Measurements from ENCODE around the gene GSTA2.
"Not testable (repeated sequence)": the region's sequence is repeated elsewhere in the genome, so short reads cannot be mapped to it uniquely, and the experiment has no call there.

GSTA2 gene

GRCh38 chr6:52725535-52726192, 37.6 kb downstream of the GSTA2 start:
- DNase-seq (ENCODE audit: low read depth in 2 of 2) = no peak

- DNase-seq (ENCODE audit: low read depth in 2 of 2) = no peak
These were observed 38.1 kb downstream of the GSTA2 start for GRCh38 chr6:52725143-52725534.

DNA sequence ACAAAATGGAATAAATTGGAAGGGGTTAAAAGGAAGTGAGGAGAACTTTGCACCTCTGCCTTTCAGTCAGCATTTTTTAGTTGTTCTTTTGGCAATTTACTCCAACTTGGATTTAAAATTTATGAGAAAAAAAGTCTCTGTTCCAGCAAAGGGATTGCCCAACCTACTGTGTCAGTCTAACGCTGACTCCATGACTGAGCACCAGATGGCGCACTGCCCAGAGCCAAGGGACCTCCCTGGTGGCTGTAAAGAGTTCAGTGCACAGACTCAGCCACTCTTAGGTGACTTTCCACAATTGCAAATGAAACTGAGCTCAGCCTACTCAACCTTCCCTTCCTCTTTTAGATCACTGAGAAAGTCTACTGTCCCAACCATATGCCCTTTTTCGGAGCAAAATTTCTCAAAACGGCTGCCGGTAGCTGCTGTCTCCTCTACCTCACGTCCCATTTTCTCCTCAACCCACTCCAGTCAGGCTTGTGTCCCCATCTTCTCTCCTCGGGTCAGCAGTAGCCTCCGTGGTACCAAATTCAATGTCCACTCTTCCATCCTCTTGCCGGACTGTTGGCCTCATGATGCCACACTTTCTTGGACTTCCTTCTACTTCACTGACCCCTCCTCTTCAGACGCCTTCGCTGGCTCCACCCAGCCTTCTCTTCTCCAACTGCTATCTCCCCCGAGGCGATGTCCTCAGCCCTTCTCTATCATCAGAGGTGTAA, 38.7 kb downstream of the GSTA2 start:
- peak; percentile 23 to 39 for DNase-seq (ENCODE audit: low read depth in 2 of 2)

DNA sequence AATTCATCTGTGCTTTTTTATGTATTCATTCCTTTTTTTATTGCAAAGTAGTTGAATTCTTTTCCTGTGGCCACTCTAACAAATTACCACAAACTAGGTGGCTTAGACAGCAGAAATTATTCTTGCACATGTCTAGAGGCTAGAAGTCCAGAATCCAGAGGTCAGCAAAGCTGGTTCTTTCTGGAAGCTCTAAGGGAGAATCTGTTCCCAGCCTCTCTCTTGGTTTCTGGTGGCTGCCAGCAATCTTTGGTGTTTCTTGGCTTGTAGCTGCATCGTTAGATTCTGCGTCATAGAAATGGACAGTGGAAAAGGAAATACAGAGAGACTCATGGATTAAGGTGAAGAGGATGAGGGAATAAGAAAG, 39.3 kb downstream of the GSTA2 start:
- DNase-seq (ENCODE audit: low read depth in 2 of 2) = no peak

DNA sequence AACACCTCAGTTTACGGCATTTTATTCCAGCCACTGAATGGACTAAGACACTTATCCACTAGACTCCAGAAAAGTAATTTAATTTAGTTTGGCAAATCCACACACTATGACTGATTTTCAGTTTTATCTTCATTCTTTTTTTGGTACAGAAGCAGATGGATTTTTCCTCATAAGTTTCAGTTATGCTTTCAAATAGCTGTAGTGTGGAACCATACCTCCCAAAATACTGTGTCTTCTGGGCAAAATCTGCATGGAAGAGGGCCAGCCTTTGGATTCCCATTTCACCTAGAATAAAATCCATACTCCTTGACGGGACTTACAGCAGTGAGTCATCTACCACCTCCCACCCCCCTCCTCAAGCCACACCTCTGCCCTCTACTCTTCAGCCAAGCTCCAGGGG, 43.0 kb downstream of the GSTA2 start:
- no peak for DNase-seq (ENCODE audit: low read depth in 2 of 2)

DNA sequence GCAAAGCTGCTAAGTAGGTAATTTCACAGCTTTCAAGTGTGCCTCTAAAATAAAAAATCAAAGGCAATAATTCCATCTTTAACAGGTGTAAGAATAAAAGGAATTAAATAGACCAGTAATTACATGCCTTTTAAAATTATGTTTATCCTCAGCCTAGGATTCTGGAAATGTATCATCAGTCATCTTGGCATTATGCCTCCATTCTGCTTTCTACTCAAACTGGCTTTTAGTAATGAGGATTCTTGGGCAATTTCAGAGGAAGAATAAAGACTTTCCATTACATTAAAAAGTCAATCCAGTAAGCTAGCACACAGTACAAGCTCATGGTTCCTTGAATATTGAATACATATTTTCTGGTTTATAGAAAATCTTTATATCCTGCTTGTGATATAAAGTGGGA, 44.7 kb downstream of the GSTA2 start:
- no peak for DNase-seq (ENCODE audit: low read depth in 2 of 2)

DNA sequence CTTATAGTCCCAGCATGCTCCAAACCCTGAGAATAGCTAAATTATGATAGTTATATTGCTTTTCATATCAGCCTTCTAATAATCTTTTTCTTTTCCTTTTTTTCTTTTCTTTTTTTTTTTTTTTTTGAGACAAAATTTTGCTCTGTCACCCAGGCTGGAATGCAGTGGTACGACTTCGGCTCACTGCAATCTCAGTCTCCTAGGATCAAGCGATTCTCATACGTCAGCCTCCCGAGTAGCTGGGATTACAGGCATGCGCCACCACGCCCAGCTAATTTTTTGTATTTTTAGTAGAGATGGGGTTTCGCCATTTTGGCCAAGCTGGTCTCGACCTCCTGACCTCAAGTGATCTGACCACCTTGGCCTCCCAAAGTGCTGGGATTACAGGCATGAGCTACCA, 48.5 kb downstream of the GSTA2 start:
- DNase-seq (ENCODE audit: low read depth in 2 of 2) = not testable (repeated sequence)

DNA sequence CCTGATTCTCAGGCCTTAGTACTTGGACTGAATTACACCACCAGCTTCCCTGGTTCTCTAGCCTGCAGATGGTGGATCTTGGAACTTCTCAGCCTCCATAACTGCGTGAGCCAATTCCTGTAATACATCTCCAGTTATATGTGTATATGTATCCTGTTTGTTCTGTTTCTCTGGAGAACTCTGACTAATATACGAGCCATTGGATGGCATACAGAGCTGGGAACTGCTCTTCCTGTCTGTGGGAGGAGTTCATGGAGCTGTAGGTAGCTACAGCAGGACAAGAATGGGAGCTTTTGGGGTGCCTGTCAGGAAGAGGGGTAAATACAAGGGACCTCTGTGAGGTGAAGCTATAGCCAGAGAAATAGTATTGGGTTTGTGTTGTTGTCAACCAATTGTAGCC, 51.1 kb downstream of the GSTA2 start:
- no peak for DNase-seq (ENCODE audit: low read depth in 2 of 2)

DNA sequence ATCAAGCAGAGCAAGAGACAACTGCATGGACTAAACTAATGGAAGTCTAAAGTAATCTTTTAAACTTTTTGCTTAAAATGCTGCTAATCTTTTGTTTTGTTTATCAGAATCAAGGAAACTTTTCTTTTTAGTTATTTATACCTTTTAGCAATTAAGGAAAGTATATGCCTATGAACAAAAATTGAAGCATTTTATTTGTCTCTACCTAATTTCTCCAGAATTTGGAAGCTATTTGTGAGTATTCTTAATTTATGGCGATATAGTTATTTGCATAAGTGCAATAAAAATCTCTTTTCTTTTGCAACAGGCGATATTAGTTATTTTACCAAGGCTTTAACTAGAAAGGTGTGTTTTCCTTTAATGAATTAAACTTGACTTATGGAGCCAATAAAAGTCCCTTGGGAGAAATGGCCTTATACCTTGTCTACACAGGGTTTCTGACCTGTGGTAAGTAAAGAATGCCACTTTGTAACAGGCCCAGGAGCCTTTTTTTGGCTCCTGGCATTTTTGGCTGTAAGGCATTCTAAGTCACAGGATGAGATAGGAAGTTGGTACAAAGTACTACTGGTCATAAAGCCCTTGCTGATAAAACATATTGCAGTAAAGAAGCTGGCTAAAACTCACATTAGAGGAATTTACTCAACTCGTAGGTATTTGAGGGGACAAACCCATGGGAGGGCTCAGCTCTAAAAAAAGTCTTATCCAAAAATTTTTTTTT, 55.2 kb downstream of the GSTA2 start:
- DNase-seq (ENCODE audit: low read depth in 2 of 2) = no peak

GRCh38 chr6:52706001-52706400, 57.3 kb downstream of the GSTA2 start:
- no peak for DNase-seq (ENCODE audit: low read depth in 2 of 2)

DNA sequence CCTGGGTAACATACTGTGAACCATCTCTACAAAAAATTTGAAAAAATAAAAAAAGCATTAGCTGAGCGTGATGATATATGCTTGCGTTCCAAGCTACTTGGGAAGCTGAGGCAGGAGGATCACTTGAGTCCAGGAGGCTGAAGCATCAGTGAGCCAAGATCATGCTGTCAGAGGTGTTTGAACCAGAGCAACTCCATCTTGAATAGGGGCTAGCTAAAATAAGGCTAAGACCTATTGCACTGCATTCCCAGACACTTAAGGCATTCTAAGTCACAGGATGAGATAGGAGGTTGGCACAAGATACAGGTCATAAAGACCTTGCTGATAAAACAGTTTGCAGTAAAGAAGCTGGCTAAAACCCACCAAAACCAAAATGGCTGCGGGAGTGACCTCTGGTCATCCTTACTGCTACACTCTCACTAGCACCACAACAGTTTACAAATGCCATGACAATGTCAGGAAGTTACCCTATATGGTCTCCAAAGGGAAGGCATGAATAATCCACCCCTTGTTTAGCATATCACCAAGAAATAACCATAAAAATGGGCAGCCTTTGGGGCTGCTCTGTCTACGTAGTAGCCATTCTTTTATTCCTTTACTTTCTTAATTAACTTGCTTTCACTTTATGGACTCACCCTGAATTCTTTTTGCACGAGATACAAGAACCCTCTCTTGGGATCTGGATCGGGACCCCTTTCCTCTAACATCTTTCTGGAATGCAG, 58.3 kb downstream of the GSTA2 start:
- not testable (repeated sequence) for DNase-seq (ENCODE audit: low read depth in 2 of 2)

- DNase-seq (ENCODE audit: low read depth in 2 of 2) = no peak
These were observed 59.2 kb downstream of the GSTA2 start for GRCh38 chr6:52704060-52704459.

Measured in stimulated activated CD4-positive, alpha-beta T cell treated with anti-CD3 and anti-CD28 coated beads, Interleukin-1b, Interleukin-23, amount 100 ng/mL, for 4 hours (primary cell).